ENCODE measurements around the gene RAD51B.

RAD51B gene

DNA sequence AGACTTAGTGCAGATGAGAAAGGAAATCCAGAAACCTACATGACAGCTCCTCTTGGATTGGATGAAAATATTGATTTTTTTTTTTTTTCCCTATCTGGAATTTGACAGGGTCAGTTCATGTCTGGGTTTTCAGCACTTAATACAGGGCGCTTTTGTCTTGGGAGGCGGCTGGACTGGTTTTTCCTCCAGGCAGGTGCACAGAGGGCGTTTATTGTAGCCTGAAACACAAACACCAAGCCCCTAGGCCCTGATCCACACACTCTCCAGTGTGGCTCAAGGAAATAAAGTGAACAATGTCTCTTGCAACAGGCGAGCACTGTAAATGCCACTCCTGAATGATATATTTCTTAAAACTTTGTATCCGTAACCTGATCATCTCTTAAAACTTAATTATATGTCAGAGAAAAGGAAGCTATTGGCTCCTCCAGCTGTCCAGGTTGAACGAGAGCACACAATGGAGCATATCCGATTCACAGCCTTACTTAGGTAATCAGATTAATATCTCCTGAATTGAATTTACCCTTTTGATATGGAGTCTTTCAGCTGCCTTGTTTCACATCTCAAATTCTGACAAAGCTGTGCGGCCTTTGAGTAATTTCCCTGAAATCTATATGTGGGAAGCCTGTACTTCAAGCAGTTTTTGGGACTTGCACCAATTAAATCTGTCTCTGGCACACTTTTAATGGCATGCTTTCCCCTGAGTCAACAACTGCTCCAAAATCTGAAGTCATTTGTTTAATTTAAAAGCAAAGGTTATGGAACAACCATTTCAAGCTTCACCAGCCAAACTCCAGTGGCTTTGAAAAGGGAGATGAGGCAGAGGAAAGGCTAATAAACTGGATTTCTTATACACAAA, 487.6 kb downstream of the RAD51B start:
- DNase-seq (ENCODE audit: low spot score): no peak

DNA sequence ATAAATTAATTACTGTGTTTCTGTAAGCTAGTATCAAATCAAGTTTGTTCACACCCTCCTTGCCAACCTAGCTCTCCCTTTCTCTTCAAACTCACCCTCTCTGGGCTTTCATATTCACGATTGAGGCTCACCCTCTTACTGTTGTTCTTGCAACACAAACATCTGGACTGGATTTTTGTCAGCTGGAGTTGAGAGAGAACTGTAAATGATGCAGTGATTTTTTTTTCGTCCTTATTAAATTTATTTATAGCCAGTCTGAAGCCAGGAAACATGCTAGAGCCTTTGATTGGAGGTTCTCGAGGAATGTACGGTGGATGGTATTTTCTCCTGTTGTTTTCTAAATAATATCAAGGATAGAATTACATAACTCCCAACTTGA, 488.2 kb downstream of the RAD51B start:
- DNase-seq (ENCODE audit: low spot score): no peak

DNA sequence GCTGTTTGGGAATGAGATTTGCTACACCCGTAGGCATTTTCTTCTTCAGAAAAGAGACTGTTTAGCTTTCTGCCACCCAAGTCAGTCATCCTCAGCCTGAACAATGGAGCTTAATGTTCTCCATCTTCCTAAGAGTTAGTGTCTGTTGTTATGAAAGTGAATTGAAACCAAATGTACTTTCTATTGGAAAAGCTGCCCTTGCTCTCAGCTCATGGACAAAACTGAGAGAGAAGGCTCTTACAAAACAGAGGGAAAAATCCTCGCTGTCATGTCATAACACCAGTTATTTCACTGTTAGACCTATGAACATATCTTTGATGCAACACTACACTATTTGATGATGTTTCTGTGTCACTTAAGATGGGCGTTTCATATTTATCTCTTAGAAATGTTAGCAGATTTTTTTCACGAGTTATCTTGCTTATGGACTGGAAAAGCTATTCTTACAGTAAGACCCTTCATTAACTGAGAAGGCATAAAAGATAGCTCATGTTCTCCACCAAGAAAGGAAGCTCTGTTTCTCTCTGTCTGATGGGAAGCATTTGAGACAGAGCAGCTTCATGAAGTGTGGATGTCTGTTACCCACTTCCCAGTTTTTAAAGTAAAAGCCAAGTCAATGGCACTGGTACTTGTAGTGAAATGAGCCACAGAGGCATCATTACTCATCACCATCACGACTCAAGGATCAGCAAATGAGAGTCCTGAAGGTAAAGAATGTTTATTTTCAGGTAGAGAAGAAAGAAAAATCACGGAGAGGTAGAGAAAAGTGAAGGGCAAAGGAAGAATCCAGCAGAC, 489.3 kb downstream of the RAD51B start:
- peak; percentile 45 for DNase-seq (ENCODE audit: low spot score)

DNA sequence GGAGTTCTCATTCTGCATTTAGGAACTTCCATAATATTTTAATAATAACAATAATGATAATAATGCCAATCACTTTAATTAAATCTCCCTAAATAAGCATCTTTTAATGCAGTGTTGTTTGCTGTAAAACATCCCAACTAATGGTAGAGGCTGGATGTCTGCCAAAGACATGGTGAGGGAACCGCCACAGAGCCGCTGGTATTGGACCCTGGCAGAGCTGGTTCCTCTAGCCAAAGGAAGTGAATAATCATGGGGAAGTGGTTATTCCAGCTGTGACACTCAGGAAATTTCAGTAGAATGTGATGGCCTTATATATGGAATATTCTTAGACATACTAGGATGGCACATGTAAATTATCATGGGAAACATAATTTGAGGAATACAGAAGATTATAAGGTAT, 490.0 kb downstream of the RAD51B start:
- DNase-seq (ENCODE audit: low spot score): no peak

DNA sequence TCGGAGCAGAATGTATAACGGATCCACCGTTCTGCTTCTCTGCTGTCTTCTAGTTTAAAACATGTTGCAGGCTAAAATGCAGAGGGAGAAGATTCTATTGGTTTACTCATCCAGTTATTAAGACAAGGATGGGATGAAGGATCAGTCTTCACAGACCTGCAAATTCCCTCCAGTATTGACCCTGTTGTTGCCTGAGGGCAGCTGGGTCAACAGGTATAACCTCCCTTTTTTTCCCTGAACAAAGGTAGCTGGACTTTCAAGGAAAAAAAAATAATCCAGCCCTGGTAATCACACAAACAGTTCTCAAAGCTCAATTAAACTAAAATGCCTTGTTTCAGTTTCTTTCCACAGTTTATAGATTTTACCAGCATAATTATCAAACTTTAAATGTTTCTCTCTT, 492.7 kb downstream of the RAD51B start:
- DNase-seq (ENCODE audit: low spot score): no peak

DNA sequence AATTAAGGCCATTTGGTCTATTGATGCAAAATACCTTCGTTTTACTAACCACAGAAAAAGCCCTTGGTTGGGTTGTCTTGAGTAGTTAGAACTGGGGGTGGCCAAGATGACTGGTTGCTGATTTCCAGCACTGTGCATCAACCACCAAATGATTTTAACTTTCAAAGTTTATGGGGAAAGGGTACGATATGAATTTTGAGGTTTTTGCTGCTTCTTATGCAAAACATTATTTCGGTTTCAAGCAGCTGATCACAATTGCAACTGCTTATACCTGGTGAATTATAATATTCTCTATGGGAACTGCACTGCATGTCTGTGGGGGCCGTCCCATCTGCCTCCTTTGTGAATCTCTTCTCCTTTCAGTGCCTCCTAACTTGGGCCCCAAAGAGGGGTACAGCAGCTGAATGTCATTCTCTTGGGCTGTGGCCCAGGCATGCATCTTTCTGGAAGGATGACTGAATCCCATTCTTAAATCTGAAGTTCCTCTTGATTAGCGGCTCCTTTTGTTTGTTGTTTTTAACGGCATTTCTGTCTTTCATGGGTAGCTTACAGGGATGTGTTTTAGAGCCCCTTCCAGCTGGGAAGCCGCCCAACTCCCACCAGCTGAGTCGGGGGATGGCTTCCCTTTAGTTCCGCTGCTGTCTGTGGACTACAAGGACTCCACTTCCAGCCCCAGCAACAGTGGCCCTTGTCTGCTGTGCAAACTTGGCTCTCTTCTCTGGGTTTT, 493.5 kb downstream of the RAD51B start:
- no peak for DNase-seq (ENCODE audit: low spot score)

DNA sequence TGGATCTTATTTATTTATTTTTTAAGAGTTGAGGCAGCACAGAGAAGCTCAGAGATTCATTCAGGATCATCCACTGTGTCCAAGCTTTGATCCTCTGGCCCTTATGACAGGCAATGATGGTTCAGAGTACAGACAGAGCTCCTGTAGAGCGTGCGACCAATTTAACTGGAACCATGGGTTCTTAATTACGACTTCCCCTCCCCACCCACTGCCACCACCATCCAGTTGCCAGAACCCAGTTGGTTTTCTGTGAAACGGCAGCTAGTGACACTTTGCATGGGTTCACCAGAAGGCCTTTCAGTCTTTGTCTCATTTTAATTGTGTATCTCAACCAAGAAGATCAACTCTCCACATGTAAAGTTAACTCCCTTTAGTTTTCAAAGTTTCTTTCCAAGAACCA, 495.1 kb downstream of the RAD51B start:
- DNase-seq (ENCODE audit: low spot score): no peak

DNA sequence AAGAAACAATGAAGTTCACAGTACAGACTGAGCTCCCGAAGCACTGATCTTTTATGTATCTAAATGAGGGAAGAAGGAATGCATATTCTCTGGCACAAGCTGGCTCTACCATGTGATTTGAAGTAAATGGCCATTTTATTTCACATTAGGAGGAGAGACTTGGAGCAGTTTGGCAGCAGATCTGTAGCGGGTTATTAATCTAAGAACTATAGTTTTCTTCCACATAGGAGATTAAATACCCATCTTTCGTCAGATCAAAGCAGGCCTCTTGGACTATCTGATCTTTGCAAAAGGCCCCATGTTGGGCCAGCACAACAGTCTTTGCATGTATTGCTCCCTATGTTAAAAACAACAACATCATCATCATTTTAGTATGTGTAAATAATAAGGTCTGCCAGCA, 495.5 kb downstream of the RAD51B start:
- DNase-seq (ENCODE audit: low spot score): no peak

DNA sequence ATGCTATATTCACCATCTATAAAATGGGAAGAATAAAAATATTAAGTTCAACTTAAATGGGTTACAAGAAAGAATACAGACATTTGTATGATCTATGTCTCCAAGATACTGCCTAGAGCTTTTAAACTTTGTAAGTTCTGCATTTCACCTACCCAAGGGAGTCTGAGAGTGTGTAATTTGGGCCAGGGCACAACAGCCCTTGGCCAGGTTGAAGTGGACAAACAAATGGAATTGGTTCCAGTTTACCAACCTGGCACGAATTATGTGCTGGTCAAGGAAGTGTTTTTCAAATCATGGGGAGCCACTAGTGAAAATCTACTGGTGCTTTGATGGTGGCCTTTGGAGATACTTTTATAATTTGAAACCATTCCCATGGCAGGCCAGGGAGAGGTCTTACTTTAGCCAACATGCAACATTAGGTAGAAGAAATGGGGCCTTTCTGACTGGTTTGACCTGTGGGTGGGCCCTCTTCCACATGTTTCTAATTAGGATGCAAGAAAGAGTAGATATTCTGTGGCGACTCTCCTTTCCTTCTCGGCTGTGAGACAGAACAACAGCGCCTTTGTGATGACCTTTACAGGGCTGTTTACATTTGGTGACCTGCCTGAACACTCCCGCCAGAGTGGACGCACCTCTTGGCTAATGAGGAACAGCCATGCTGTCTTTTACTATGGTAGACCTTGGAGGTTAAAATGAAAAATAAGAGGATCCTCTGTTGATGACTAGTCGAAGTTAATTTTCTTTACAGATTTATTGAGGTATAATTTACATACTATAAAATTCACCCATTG, 496.7 kb downstream of the RAD51B start:
- peak; percentile 32 for DNase-seq (ENCODE audit: low spot score)

DNA sequence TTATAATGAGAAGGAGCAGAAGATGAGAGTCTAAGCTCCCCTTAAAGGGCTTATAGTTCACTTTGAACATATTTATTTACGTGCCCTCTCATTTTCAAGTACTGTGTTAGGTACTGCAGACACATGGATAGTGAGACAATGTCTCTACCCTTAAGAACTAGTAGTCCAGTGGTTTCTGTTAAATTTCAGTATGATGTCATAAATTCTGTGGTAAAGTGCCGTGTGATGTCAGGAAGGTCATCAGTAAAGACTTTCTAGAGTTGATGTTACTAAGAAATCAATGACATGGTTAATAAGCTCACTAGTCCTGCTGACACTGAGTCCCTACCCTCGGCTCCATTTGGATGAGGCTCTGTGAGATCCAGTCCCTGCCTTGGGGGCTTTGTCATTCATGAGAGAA, 497.7 kb downstream of the RAD51B start:
- no peak for DNase-seq (ENCODE audit: low spot score)

DNA sequence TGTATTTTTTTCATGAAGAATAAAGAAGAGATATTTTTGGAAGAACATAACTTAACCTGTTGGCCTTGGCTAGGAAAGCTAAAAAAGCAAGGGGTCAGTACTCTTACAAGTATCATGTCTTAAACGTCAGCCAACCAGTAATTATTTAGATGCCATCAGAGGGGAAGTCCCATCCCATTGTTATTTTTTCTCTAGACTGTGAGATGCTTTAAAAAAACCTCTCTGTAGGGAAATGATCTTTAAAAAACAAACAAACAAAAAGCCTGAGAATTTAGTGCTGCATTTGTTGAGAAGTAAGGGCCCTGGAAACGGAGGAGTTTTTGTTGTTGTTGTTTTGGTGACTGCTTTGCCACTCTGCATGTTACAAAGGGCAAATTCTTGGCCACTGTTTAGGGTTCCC, 499.2 kb downstream of the RAD51B start:
- DNase-seq (ENCODE audit: low spot score): no peak

DNA sequence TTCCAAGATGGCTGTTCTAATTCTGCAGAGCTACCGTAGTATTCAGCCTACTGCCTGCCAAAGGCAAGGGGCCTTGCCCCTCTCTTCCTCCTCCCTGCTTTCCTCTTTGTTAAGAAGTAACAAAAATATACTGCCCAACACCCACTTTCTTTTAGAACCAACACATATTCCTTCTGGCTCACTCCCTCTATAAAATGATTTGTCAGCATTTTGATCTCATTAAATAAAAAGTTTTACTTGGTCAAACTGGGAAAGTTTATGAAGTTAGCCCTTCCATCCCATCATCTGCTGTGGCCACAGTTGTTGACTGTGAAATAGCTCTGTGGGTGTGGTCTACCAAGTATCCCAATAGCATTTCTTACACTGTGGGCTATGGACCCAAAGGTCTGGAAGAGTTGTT, 500.9 kb downstream of the RAD51B start:
- DNase-seq (ENCODE audit: low spot score): no peak

DNA sequence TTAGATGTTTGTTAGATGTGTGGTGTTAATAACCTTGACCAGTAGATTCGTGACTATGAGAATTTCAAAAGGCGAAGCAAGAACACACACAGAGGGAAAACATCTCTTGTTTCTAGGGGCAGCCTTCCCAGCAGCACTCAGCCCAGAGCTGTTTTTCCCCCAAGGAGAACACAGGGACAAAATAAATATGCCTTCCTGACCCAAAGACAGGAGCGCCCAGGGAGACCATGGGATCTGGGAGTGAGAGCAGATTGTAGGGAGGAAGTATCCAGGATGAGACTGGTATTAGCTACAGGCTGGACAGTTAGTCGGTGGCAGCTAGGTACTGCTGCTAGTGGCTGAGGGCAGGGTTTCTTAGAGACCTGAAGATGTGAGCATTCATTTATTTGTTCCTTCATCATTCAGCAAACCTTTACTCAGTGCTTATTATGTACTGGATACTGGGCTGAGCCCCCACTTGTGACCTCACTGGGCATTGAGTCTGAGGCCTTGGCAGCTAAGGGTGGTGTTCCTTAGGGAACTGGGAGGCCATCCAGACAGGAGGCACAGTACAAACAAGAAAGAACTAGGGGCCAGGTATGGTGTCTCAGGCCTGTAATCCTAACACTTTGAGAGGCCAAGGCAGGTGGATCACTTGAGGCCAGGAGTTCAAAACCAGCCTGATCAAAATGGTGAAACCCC, 503.5 kb downstream of the RAD51B start:
- DNase-seq (ENCODE audit: low spot score): no peak

DNA sequence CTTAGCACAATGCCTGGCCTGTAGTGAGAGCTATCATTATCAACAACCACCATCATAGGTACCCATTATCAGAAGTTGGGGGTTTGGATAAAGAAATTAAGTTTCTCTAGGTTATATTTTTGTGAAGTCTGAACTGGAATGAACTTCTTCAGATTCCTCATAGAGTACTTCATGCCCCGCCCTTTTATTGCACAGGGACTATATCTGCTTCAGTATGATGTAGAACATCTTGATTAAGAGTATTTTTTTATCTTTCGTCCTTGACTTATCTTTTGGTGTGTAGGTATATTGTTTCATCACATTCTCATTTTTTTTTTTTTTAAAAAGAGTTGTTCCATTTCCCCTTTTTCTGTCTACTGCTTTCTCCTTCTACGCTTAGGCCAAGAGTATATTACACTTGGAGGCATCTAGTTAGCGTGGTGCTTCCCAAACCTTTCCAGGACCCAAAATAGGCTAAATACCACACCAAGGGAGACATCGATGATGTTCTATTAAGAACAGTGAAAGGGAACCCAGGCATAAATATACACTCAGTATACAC, 505.8 kb downstream of the RAD51B start:
- no peak for DNase-seq (ENCODE audit: low spot score)

DNA sequence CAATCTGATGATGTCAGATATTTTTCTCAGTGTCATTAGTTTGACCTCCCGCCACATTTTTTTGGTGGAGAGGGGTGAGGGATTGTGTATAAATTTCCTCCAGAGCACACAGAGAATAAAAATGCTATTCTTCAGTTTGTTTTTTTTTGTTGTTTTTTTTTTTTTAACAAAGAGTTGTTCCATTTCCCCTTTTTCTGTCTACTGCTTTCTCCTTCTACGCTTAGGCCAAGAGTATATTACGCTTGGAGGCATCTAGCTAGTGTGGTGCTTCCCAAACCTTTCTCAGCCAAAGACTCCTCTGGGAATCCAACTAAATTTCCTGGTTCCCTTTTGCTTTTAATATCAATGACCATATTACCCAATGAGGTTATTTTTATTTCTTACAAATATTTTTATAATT, 507.7 kb downstream of the RAD51B start:
- no peak for DNase-seq (ENCODE audit: low spot score)

DNA sequence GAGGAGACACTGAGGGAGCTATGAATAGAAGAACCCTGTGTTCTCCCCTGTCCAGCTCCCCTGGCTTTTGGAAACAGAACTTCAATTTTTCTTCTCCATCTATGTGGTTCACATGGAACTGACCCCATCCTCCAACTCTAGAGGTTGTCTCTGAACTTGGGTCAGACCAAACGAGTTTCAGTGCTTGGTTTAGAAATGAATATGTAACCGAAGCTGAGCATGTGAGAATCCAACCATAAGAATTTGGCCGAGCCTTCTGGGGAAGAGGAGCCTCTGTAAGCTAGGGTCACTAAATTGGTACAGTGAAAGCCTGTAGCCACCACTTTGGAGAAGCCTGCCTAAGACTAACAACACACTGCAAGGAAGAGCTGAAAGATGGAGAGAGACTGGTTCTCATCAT, 508.9 kb downstream of the RAD51B start:
- no peak for DNase-seq (ENCODE audit: low spot score)

DNA sequence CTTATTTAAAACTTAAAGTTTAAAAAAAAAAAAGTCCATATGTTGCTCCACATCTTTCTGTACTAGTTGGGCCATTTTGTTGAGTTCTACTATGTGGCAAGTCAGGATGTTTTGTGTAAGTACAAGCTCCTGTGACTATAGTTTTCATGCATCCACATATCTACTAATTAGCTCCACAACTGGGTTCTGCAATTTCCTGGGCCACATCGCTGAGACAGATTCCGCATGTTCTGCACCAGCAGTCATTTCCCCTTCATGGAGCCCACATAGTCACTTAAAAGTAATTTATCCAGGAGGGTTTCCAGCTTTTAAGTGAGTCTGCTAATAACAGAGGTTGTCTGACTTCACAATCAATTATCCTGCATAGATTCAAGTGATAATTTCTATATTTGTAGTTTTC, 511.8 kb downstream of the RAD51B start:
- no peak for DNase-seq (ENCODE audit: low spot score)

DNA sequence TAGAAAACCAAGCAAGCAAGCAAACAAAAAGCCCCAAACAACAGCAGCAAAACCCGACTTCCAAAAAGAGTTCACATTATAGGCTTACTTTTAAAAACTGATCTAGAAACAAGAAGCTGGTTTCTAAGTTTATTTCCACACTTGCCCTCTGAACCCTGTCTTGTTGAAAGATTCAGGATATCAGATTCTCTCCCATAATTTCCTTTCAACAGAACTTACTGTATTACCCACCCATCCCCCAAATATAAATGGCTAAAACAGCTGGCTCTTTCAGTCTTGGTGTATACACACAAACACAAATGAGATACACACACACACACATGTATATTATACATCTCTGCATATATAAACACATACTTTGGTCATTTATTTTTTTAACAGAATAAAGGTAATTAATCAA, 512.4 kb downstream of the RAD51B start:
- DNase-seq (ENCODE audit: low spot score): no peak

DNA sequence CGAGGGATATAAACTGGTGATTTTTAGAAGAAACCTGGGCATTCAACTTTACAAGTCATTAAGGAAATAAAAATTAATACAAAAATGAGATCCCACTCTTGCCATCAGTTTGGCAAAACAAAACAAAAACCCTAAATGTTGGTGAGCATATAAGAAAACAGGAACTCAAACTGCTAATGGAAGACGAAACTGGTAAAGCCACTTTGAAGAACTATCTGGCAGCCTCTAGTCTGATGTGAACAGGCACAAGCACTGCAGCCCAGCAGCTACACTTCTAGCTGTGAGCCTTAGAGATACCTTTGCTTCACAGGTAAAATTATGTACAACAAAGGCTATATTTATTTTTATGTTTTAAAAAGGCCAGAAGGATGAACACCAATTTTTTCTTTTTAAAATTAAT, 513.7 kb downstream of the RAD51B start:
- no peak for DNase-seq (ENCODE audit: low spot score)

DNA sequence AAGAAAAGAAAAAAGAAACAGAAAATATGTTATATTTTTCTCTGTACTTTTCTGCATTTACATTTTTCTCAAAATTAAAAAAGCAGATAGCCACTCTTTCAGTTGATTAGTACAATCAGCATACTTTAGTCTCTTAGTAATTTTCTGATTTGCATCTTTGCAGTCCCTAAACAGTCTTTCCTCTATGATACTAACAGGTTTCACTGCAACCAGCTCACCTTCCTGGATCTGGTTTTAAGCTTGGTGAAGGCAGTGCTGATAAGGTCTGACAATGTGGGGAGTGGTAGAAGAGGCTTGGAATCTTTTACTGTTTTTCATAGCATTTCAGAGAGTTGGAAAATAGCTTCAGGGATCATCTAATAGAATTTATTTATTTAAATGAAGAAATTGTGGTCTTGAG, 515.7 kb downstream of the RAD51B start:
- DNase-seq (ENCODE audit: low spot score): no peak

DNA sequence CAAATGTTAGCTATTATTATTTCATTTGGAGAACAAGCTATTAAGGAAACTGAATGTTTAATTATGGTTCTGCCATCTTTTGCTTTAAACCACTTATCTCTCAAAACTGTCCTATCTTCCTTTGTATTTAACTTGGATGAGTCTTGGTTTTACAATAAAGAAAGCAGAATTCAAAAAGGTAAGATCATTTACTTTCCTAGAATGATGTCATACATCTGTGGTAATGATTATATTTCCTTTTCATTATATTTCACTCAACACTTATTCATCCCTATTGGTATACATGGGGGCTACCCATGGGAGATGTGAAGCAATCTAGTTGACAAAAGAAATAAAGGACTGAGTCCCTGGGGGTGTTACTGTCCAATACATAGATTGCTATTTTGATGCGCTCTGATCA, 516.6 kb downstream of the RAD51B start:
- no peak for DNase-seq (ENCODE audit: low spot score)

All from COLO829 (cell line).